Gastrocnemius medialis (tissue), 4 donors: ENCODE data around the gene CAMK2N2. TPM values are rescaled to one million over a fixed set of nuclear protein-coding genes. Genes with fewer than 3 reads are reported as not detected.

Source experiments
- ATAC-seq, 2 donors: fragments of 150-250 bp; one replicate each; pipeline ENCODE4 v1.9.1; 2016
- DNase-seq, 2 donors: peaks; one replicate each; pipeline ENCODE4 v3.0.0-alpha.2; 2019
- H3K27ac ChIP-seq, 4 donors: fragments of 200-600 bp; sonication (generic); 1 replicate in 1 of 4; 2 replicates in 3 of 4; pipeline ENCODE4 v1.5.1; 2016 to 2018; ENCODE audit warnings: mild to moderate bottlenecking in 2 of 4, moderate library complexity in 1 of 4
- H3K27me3 ChIP-seq, 3 donors: fragments of 200-600 bp; sonication (generic) in 2 of 3; 1 replicate in 1 of 3; 2 replicates in 2 of 3; pipeline versions ENCODE4 v1.5.1 to v1.6.0; 2016 to 2019; ENCODE audit warnings: mild to moderate bottlenecking in 1 of 3, moderate library complexity in 1 of 3
- H3K36me3 ChIP-seq, 2 donors: fragments of 200-600 bp; sonication (generic) in 1 of 2; one replicate each; pipeline ENCODE4 v1.5.1; 2017 to 2018
- H3K4me1 ChIP-seq, 2 donors: fragments of 200-600 bp; sonication (generic) in 1 of 2; one replicate each; pipeline ENCODE4 v1.5.1; 2016 to 2017; ENCODE audit warnings: mild to moderate bottlenecking in 2 of 2
- H3K4me3 ChIP-seq, 4 donors: fragments of 200-600 bp; sonication (generic) in 3 of 4; 1 replicate in 1 of 4; 2 replicates in 3 of 4; pipeline ENCODE4 v1.5.1; 2016 to 2019; ENCODE audit warnings: mild to moderate bottlenecking in 2 of 4
- H3K9me3 ChIP-seq, 3 donors: fragments of 200-600 bp; sonication (generic) in 2 of 3; 1 replicate in 1 of 3; 2 replicates in 2 of 3; pipeline ENCODE4 v1.5.1; 2016 to 2019
- CTCF ChIP-seq, 5 experiments: fragments of 450-650 bp in 3 of 5; fragments of 200-600 bp in 2 of 5; sonication (generic) in 2 of 5; IDR thresholded peaks in 4 of 5; conservative IDR thresholded peaks in 1 of 5; 1 replicate in 4 of 5; 2 replicates in 1 of 5; pipeline ENCODE4 v1.5.1; 2016 to 2019; ENCODE audit warnings: antibody characterized with exemption in 5 of 5, mild to moderate bottlenecking in 3 of 5, moderate library complexity in 3 of 5
- POLR2A ChIP-seq, 2 donors: fragments of 450-650 bp; IDR thresholded peaks; one replicate each; pipeline ENCODE4 v1.6.1; 2017; ENCODE audit warnings: antibody characterized with exemption in 2 of 2, mild to moderate bottlenecking in 2 of 2, moderate library complexity in 2 of 2
- in situ Hi-C, 4 donors: fragments of 200-750 bp; cut with MboI; loops; one replicate each; pipeline versions ENCODE4 v1.15.0 to v1.8.0; 2017; ENCODE audit warnings: low sequenced_read_pairs in 4 of 4
- intact Hi-C: fragments of 100-400 bp; cut with DNase I; formaldehyde crosslinking; loops from one replicate; pipeline ENCODE4 v1.15.1; 2023; ENCODE audit warnings: low total_unique reads
- total RNA-seq, 4 donors: library from RNA; depleted of rRNA; stranded (reverse); fragments of >200 nt; gene quantifications; one replicate each; pipeline versions ENCODE4 v1.1.0 to v1.2.3, GENCODE V29; 2016

Gene CAMK2N2
- total RNA-seq, 4 donors from 2014 or later: not detected

- DNase-seq (no peak), ATAC-seq (peak in 1 of 2 donors; percentile 67)
- Histone ChIP-seq H3K4me3 (peak overlapping the region in 2 of 4 donors; percentile 41 to 54), H3K27me3 (peaks cover 36 to 64% (median 51%) of the 10 kb centered on the region in 3 donors), H3K36me3 (peaks cover 0 to 7% of the 10 kb centered on the region in 2 donors), H3K27ac (no peak overlapping the region), H3K4me1 (peaks cover 10 to 14% of the 10 kb centered on the region in 2 donors), H3K9me3 (no peaks in the 10 kb centered on the region)
- in situ Hi-C loops (loop anchor here in 1 of 4 donors (25.0 kb wide), 1 partner anchor 373 kb away; the partner anchor contains the start of gene PARL), intact Hi-C loops (no loop called here)
- no peak for TF ChIP-seq POLR2A (IDR thresholded peaks at IDR 0.05)
- no peak for TF ChIP-seq CTCF (IDR thresholded peaks at IDR 0.05 in 4 of 5, conservative IDR thresholded peaks at IDR 0.05 in 1 of 5)
Observed at GRCh38 chr3:184259878-184260723, 1.3 kb downstream of the CAMK2N2 start.

GRCh38 chr3:184259396-184259877, 1.9 kb downstream of the CAMK2N2 start:
- in situ Hi-C loops: loop anchor here in 1 of 4 donors (25.0 kb wide), 1 partner anchor 372 kb away; the partner anchor contains the start of gene PARL
- no peak for ATAC-seq
- intact Hi-C loops: no loop called here

GRCh38 chr3:184258926-184259325, 2.4 kb downstream of the CAMK2N2 start:
- Histone ChIP-seq H3K27me3 (peaks cover 35 to 52% (median 43%) of the 10 kb centered on the region in 3 donors), H3K4me1 (peaks cover 10 to 14% of the 10 kb centered on the region in 2 donors), H3K36me3 (peaks cover 0 to 7% of the 10 kb centered on the region in 2 donors), H3K4me3 (no peak overlapping the region), H3K9me3 (no peaks in the 10 kb centered on the region), H3K27ac (no peak overlapping the region)
- intact Hi-C loops: no loop called here
- DNase-seq (no peak), ATAC-seq (no peak)
- in situ Hi-C loops: loop anchor here in 1 of 4 donors (25.0 kb wide), 1 partner anchor 372 kb away; the partner anchor contains the start of gene PARL
- no peak for TF ChIP-seq CTCF (IDR thresholded peaks at IDR 0.05 in 4 of 5, conservative IDR thresholded peaks at IDR 0.05 in 1 of 5)

More at GRCh38 chr3:184259396-184259877, 1.9 kb downstream of the CAMK2N2 start:
- no peak for DNase-seq
- H3K27me3 ChIP-seq: peaks cover 36 to 57% (median 45%) of the 10 kb centered on the region in 3 donors
- H3K27ac ChIP-seq: no peak overlapping the region
- peaks cover 0 to 7% of the 10 kb centered on the region in 2 donors for H3K36me3 ChIP-seq
- no peak for TF ChIP-seq POLR2A (IDR thresholded peaks at IDR 0.05)
- no peak for TF ChIP-seq CTCF (IDR thresholded peaks at IDR 0.05 in 4 of 5, conservative IDR thresholded peaks at IDR 0.05 in 1 of 5)
- H3K4me3 ChIP-seq: no peak overlapping the region
- H3K9me3 ChIP-seq: no peaks in the 10 kb centered on the region
- peaks cover 10 to 14% of the 10 kb centered on the region in 2 donors for H3K4me1 ChIP-seq

- Histone ChIP-seq H3K9me3 (no peaks in the 10 kb centered on the region), H3K4me1 (peaks cover 9 to 10% of the 10 kb centered on the region in 2 donors), H3K36me3 (peaks cover 0 to 7% of the 10 kb centered on the region in 2 donors), H3K27me3 (peaks cover 18 to 37% (median 32%) of the 10 kb centered on the region in 3 donors), H3K4me3 (no peak overlapping the region), H3K27ac (no peak overlapping the region)
- no peak for ATAC-seq
- in situ Hi-C loops (loop anchor here in 1 of 4 donors (25.0 kb wide), 1 partner anchor 370 kb away; the partner anchor contains the start of gene PARL), intact Hi-C loops (no loop called here)
- no peak for TF ChIP-seq POLR2A (IDR thresholded peaks at IDR 0.05)
- TF ChIP-seq CTCF (IDR thresholded peaks at IDR 0.05 in 4 of 5, conservative IDR thresholded peaks at IDR 0.05 in 1 of 5): no peak
- no peak for DNase-seq
Observed at GRCh38 chr3:184257083-184257915, 4.1 kb downstream of the CAMK2N2 start.
